Epithelial cell of esophagus (primary cell): ENCODE measurements around the gene GPD1L.
A peak's percentile ranks its signal among the peaks of the same experiment; 100 is the strongest.
"Not testable (repeated sequence)": the region's sequence is repeated elsewhere in the genome, so short reads cannot be mapped to it uniquely, and the experiment has no call there.

Experiments used
- DNase-seq: peaks from one replicate; pipeline ENCODE4 v3.0.0; 2010; ENCODE audit warnings: low read depth
- H3K4me3 ChIP-seq: 2 replicates; pipeline ENCODE4 v1.5.1; 2011; ENCODE audit warnings: mild to moderate bottlenecking, low read length, control low read depth
- CTCF ChIP-seq: IDR thresholded peaks from 2 replicates; pipeline ENCODE4 v1.5.1; 2011; ENCODE audit warnings: low read depth, mild to moderate bottlenecking, low read length, control low read depth, inconsistent platforms; ENCODE audit not compliant: insufficient read depth; ENCODE audit errors: missing control alignments

GPD1L gene

GRCh38 chr3:32106132-32106928 is at the start of gene GPD1L:
GPD1L (plus strand) TSS chr3:32106620; CDS start chr3:32106712, 92 bp downstream.
- no peak for TF ChIP-seq CTCF
- DNase-seq: peak; percentile 96
- H3K4me3 ChIP-seq: peak within 1 kb of the TSS; percentile 50

- H3K4me3 ChIP-seq, DNase-seq: not testable (repeated sequence)
Measured at GRCh38 chr3:32058465-32058864, 48.0 kb upstream of the GPD1L start.

- H3K4me3 ChIP-seq: no peak overlapping the region
- DNase-seq: no peak
- no peak for TF ChIP-seq CTCF
Measured at GRCh38 chr3:32062950-32063582, 43.4 kb upstream of the GPD1L start.

- no peak overlapping the region for H3K4me3 ChIP-seq
- no peak for DNase-seq
- no peak for TF ChIP-seq CTCF
Measured at GRCh38 chr3:32066686-32067085, 39.7 kb upstream of the GPD1L start.

- H3K4me3 ChIP-seq, DNase-seq: not testable (repeated sequence)
Measured at GRCh38 chr3:32074194-32074593, 32.2 kb upstream of the GPD1L start.

- no peak overlapping the region for H3K4me3 ChIP-seq
- TF ChIP-seq CTCF: no peak
- no peak for DNase-seq
Measured at GRCh38 chr3:32076566-32076965, 29.9 kb upstream of the GPD1L start.

GRCh38 chr3:32077260-32078084 is 28.9 kb upstream of the GPD1L start:
- H3K4me3 ChIP-seq: no peak overlapping the region
- no peak for TF ChIP-seq CTCF
- DNase-seq: no peak
